Tibial artery (tissue), 4 donors: ENCODE results near the gene SNIP1.
"Not testable (repeated sequence)": the region's sequence is repeated elsewhere in the genome, so short reads cannot be mapped to it uniquely, and the experiment has no call there.

Experiments
- DNase-seq, 2 donors: peaks; one replicate each; pipeline ENCODE4 v3.0.0-alpha.2; 2019
- H3K27ac ChIP-seq, 2 donors: fragments of 200-600 bp; sonication (generic) in 1 of 2; 1 replicate in 1 of 2; 2 replicates in 1 of 2; pipeline ENCODE4 v1.5.1; 2018 to 2019; ENCODE audit warnings: mild to moderate bottlenecking in 1 of 2
- H3K27me3 ChIP-seq, 2 donors: fragments of 200-600 bp; sonication (generic) in 1 of 2; one replicate each; pipeline versions ENCODE4 v1.5.1 to v1.6.0; 2016 to 2019
- H3K36me3 ChIP-seq, 3 donors: fragments of 200-600 bp; sonication (generic) in 2 of 3; one replicate each; pipeline ENCODE4 v1.5.1; 2016 to 2019; ENCODE audit warnings: mild to moderate bottlenecking in 2 of 3
- H3K4me1 ChIP-seq, 4 donors: fragments of 200-600 bp; sonication (generic) in 2 of 4; 1 replicate in 3 of 4; 2 replicates in 1 of 4; pipeline ENCODE4 v1.5.1; 2016 to 2019
- H3K4me3 ChIP-seq, 2 donors: fragments of 200-600 bp; sonication (generic) in 1 of 2; 1 replicate in 1 of 2; 2 replicates in 1 of 2; pipeline ENCODE4 v1.5.1; 2018 to 2019; ENCODE audit warnings: mild to moderate bottlenecking in 2 of 2
- H3K9me3 ChIP-seq, 3 donors: fragments of 200-600 bp; sonication (generic) in 1 of 3; one replicate each; pipeline ENCODE4 v1.5.1; 2016 to 2019
- CTCF ChIP-seq, 2 experiments: fragments of 200-600 bp in 1 of 2; fragments of 450-650 bp in 1 of 2; IDR thresholded peaks; one replicate each; pipeline ENCODE4 v1.5.1; 2017 to 2019; ENCODE audit warnings: antibody characterized with exemption in 2 of 2, mild to moderate bottlenecking in 1 of 2, moderate library complexity in 1 of 2
- intact Hi-C: fragments of 100-400 bp; cut with DNase I; formaldehyde crosslinking; loops from one replicate; pipeline ENCODE4 v1.15.0; 2023; ENCODE audit warnings: low total_unique reads

SNIP1 gene

GRCh38 chr1:37544530-37544929 lies 9.6 kb downstream of the SNIP1 start:
- intact Hi-C loops, result no loop called here
- no peak for TF ChIP-seq CTCF (IDR thresholded peaks at IDR 0.05)
- H3K36me3 ChIP-seq, result peaks cover 52 to 92% (median 57%) of the 10 kb centered on the region in 3 donors

DNA sequence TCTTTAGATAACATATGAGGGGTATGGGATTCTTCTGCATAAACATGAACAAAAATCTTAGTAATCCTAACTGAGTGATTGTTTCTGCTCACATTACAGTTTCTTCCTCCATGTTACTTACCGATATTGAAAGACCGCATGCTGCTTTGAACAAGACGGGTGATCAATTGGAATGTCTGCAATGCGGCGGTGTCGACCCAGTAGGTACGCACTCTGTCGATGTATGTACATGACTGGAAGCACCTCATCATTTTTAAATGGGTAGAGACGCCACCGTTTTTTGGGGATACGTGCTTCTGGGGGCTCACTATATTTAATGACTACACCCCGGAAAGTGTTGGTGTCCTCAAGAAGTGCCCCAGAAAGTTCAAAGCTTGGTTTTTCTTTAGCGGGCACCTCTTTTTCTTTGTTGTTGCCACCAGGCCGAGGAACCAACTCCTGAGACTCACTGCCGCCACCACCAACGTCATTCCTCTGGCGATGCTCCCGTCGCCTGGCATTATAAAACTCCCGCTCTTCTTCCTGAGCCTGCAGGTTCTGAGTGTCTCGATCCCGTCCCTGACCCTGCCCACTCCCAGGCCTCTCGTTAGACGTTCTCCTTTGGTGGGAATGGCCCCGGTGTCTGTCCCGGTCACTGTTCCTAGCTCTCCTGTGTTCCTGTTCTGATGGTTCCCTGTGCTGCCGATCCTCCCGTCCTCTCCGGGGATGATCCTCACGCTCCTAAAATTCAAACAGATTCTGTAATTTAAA lies 13.9 kb downstream of the SNIP1 start:
- H3K9me3 ChIP-seq, result no peaks in the 10 kb centered on the region

More at GRCh38 chr1:37544530-37544929, 9.6 kb downstream of the SNIP1 start:
- Histone ChIP-seq H3K4me1 (peaks cover 0 to 4% (median 0%) of the 10 kb centered on the region in 4 donors), H3K27me3 (no peaks in the 10 kb centered on the region), H3K27ac (no peak overlapping the region), H3K4me3 (no peak overlapping the region), H3K9me3 (no peaks in the 10 kb centered on the region)
- peak in 1 of 2 donors; percentile 35 for DNase-seq

DNA sequence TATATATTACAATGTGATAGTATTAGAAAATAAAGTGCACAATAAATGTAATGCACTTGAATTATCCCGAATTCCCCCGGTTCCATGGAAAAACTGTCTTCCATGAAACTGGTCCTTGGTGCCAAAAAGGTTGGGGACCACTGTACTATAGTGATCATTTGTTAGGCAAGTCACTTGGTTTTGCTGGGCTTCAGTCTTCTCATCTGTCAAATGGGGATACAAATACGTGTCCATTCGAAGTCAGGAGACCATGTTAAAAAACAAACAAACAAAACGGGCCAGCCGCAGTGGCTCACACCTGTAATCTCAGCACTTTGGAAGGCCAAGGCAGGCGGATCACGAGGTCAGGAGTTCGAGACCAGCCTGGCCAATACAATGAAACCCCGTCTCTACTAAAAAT lies 14.9 kb downstream of the SNIP1 start:
- H3K4me1 ChIP-seq, intact Hi-C loops, H3K4me3 ChIP-seq, H3K27me3 ChIP-seq, H3K27ac ChIP-seq, H3K9me3 ChIP-seq: not testable (repeated sequence)
- peaks cover 51 to 80% (median 55%) of the 10 kb centered on the region in 3 donors for H3K36me3 ChIP-seq
- peak in 1 of 2 donors; percentile 29 for DNase-seq

More for the DNA sequence above, 13.9 kb downstream of the SNIP1 start:
- H3K27me3 ChIP-seq, result no peaks in the 10 kb centered on the region
- H3K4me3 ChIP-seq, result no peak overlapping the region
- H3K4me1 ChIP-seq, result no peaks in the 10 kb centered on the region
- peaks cover 59 to 91% (median 61%) of the 10 kb centered on the region in 3 donors for H3K36me3 ChIP-seq
- TF ChIP-seq CTCF (IDR thresholded peaks at IDR 0.05), result no peak
- DNase-seq, result peak in 1 of 2 donors; percentile 31
- H3K27ac ChIP-seq, result no peak overlapping the region
- intact Hi-C loops, result no loop called here

DNA sequence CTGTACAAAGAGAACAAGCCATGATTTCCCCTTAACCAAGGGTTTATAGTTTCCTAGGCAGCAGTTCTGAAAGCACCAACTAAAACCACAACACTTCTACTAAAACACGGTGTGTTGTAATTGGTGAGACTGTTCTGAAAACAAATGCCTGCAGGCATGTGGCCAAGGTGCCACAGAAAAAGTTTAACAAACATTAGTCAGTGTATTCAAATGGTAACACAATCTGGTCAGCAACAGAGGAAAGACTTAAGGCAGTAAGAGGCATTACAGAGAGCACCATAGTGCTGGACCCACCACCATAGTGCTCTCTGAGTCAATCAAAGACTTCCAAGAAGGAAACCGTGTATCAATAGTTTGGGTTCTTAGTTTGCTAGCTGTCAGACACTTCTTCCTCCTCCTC lies 16.7 kb downstream of the SNIP1 start:
- intact Hi-C loops, result no loop called here
- H3K9me3 ChIP-seq, result no peaks in the 10 kb centered on the region
- H3K4me3 ChIP-seq, result no peak overlapping the region
- H3K36me3 ChIP-seq, result peaks cover 48 to 68% (median 51%) of the 10 kb centered on the region in 3 donors
- TF ChIP-seq CTCF (IDR thresholded peaks at IDR 0.05), result no peak
- DNase-seq, result no peak
- peaks cover 0 to 17% (median 9%) of the 10 kb centered on the region in 4 donors for H3K4me1 ChIP-seq
- H3K27me3 ChIP-seq, result no peaks in the 10 kb centered on the region
- no peak overlapping the region for H3K27ac ChIP-seq

- H3K9me3 ChIP-seq, result no peaks in the 10 kb centered on the region
- H3K4me1 ChIP-seq, result peaks cover 0 to 17% (median 9%) of the 10 kb centered on the region in 4 donors
- H3K27ac ChIP-seq, result peak overlapping the region; percentile 49 to 59
- H3K36me3 ChIP-seq, result peaks cover 22 to 32% (median 25%) of the 10 kb centered on the region in 3 donors
- no peak overlapping the region for H3K4me3 ChIP-seq
- TF ChIP-seq CTCF (IDR thresholded peaks at IDR 0.05), result no peak
- H3K27me3 ChIP-seq, result no peaks in the 10 kb centered on the region
- intact Hi-C loops, result no loop called here
- DNase-seq, result no peak
These were observed 20.6 kb downstream of the SNIP1 start for GRCh38 chr1:37533317-37534093.

DNA sequence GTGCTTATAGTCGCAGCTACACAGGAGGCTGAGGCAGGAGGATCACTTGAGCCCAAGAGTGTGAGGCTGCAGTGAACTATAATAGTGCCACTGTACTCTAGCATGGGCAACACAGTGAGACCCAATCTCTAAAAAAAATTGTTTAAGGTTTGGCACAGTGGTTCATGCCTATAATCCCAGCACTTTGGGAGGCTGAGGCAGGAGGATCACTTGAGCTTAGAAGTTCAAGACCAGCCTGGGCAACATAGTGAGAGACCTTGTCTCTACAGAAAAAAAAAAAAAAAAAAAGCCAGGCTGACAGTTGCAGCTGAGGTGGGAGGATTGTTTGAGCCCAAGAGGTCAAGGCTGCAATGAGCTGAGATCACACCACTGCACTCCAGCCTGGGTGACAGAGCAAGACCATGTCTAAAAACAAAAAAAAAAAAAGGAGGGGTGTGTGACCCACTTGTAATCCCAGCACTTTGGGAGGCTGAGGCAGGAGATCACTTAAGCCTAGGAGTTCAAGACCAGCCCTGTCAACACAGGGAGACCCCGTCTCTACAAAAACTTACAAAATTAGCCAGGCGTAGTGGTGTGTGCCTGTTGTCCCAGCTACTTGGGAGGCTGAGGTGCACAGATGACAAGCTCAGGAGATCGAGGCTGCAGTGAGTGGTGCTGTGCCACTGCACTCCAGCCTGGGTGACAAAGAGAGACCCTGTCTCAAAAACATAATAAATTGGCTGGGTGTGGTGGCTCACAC lies 21.5 kb downstream of the SNIP1 start:
- DNase-seq, H3K9me3 ChIP-seq, intact Hi-C loops, H3K4me3 ChIP-seq, H3K27ac ChIP-seq, H3K27me3 ChIP-seq: not testable (repeated sequence)
- H3K36me3 ChIP-seq, result peaks cover 13 to 23% (median 16%) of the 10 kb centered on the region in 3 donors
- H3K4me1 ChIP-seq, result peaks cover 0 to 17% (median 9%) of the 10 kb centered on the region in 4 donors

- intact Hi-C loops, result not testable (repeated sequence)
- peaks cover 0 to 17% (median 7%) of the 10 kb centered on the region in 4 donors for H3K4me1 ChIP-seq
These were observed 24.2 kb downstream of the SNIP1 start for GRCh38 chr1:37529888-37530287.

More at GRCh38 chr1:37529888-37530287, 24.2 kb downstream of the SNIP1 start:
- H3K36me3 ChIP-seq, H3K4me3 ChIP-seq, H3K9me3 ChIP-seq, DNase-seq, H3K27ac ChIP-seq, H3K27me3 ChIP-seq: not testable (repeated sequence)
